OCI-LY3 (cell line): Measurements from ENCODE around the gene IRF9.

ENCODE experiments used
- H2AFZ ChIP-seq: fragments of 200-600, 300-600 bp; shearing (Covaris generic); 2 replicates; pipeline ENCODE4 v1.6.0; 2014; ENCODE audit warnings: antibody characterized with exemption, low read depth, low read length
- H3K27ac ChIP-seq: fragments of 200-600, 300-600 bp; sonication (generic); 2 replicates; pipeline ENCODE4 v1.5.1; 2014; ENCODE audit warnings: mild to moderate bottlenecking, low read length, moderate library complexity, mixed read lengths
- H3K27me3 ChIP-seq: fragments of 200-600, 300-600 bp; sonication (generic); 2 replicates; pipeline ENCODE4 v1.6.1; 2014; ENCODE audit warnings: low read depth, low read length, mixed read lengths
- H3K36me3 ChIP-seq: fragments of 200-600, 300-600 bp; sonication (generic); replicated peaks from 2 replicates; pipeline ENCODE3; 2014; ENCODE audit warnings: low read depth, low read length, mixed read lengths
- H3K4me1 ChIP-seq: fragments of 300-600, 200-600 bp; sonication (generic); 2 replicates; pipeline ENCODE4 v1.6.1; 2014; ENCODE audit warnings: low read length, mixed read lengths
- H3K4me2 ChIP-seq: fragments of 200-600, 300-600 bp; sonication (generic); 2 replicates; pipeline ENCODE4 v1.6.1; 2014; ENCODE audit warnings: low read length, mixed read lengths
- H3K4me3 ChIP-seq: fragments of 300-600, 200-600 bp; sonication (generic); 2 replicates; pipeline ENCODE4 v1.5.1; 2014; ENCODE audit warnings: antibody characterized with exemption, mild to moderate bottlenecking, low read length, moderate library complexity
- H3K79me2 ChIP-seq: fragments of 300-600, 200-600 bp; shearing (Covaris generic); 2 replicates; pipeline ENCODE4 v1.6.1; 2014; ENCODE audit warnings: mild to moderate bottlenecking, low read length, mixed read lengths
- H3K9ac ChIP-seq: fragments of 300-600, 200-600 bp; shearing (Covaris generic); 2 replicates; pipeline ENCODE4 v1.6.0; 2014; ENCODE audit warnings: mild to moderate bottlenecking, low read length, moderate library complexity
- H3K9me3 ChIP-seq: fragments of 200-600, 300-600 bp; shearing (Covaris generic); 2 replicates; pipeline ENCODE4 v1.6.1; 2014; ENCODE audit warnings: low read length, mixed read lengths; ENCODE audit not compliant: insufficient read depth
- H4K20me1 ChIP-seq: fragments of 200-600, 300-600 bp; sonication (generic); 2 replicates; pipeline ENCODE4 v1.6.1; 2016; ENCODE audit warnings: low read length, mixed read lengths; ENCODE audit not compliant: insufficient read depth
- CTCF ChIP-seq: fragments of 200-600, 300-600 bp; sonication (generic); IDR thresholded peaks from 2 replicates; pipeline ENCODE4 v1.5.1; 2014; ENCODE audit warnings: antibody characterized with exemption, low read length, low read depth
- EZH2phosphoT487 ChIP-seq: fragments of 200-600 bp; shearing (Covaris generic); IDR thresholded peaks from 2 replicates; pipeline ENCODE4 v1.6.1; 2018; ENCODE audit warnings: antibody characterized with exemption, mixed run types, low read depth

Gene IRF9

GRCh38 chr14:24179294-24179960 lies 18.4 kb downstream of the IRF9 start:
- TF ChIP-seq EZH2phosphoT487 (no peak), CTCF (no peak)
- no peak overlapping the region for H3K9ac ChIP-seq
- no peaks in the 10 kb centered on the region for H4K20me1 ChIP-seq
- peaks cover 52% of the 10 kb centered on the region for H3K36me3 ChIP-seq
- H3K9me3 ChIP-seq: no peaks in the 10 kb centered on the region
- H3K4me1 ChIP-seq: no peaks in the 10 kb centered on the region
- H3K4me2 ChIP-seq: no peak overlapping the region
- H3K27me3 ChIP-seq: no peaks in the 10 kb centered on the region
- no peak overlapping the region for H3K4me3 ChIP-seq
- H3K27ac ChIP-seq: no peak overlapping the region
- no peaks in the 10 kb centered on the region for H3K79me2 ChIP-seq
- H2AFZ ChIP-seq: no peak overlapping the region

- no peak overlapping the region for H3K4me3 ChIP-seq
- H4K20me1 ChIP-seq: no peaks in the 10 kb centered on the region
- no peak overlapping the region for H2AFZ ChIP-seq
- H3K9ac ChIP-seq: no peak overlapping the region
- no peaks in the 10 kb centered on the region for H3K9me3 ChIP-seq
- H3K27ac ChIP-seq: no peak overlapping the region
- no peaks in the 10 kb centered on the region for H3K4me1 ChIP-seq
- peaks cover 59% of the 10 kb centered on the region for H3K36me3 ChIP-seq
- H3K4me2 ChIP-seq: no peak overlapping the region
- H3K27me3 ChIP-seq: no peaks in the 10 kb centered on the region
- no peak for TF ChIP-seq EZH2phosphoT487
- no peak for TF ChIP-seq CTCF
- no peaks in the 10 kb centered on the region for H3K79me2 ChIP-seq
Observed at GRCh38 chr14:24179961-24180796, 19.1 kb downstream of the IRF9 start.

- no peak overlapping the region for H3K4me3 ChIP-seq
- H2AFZ ChIP-seq: no peak overlapping the region
- H3K27ac ChIP-seq: no peak overlapping the region
- H3K9ac ChIP-seq: no peak overlapping the region
- H3K4me2 ChIP-seq: no peak overlapping the region
- TF ChIP-seq CTCF (no peak), EZH2phosphoT487 (no peak)
- H3K4me1 ChIP-seq: no peaks in the 10 kb centered on the region
- H4K20me1 ChIP-seq: no peaks in the 10 kb centered on the region
- H3K27me3 ChIP-seq: no peaks in the 10 kb centered on the region
- peaks cover 5% of the 10 kb centered on the region; the same call in 1 of the 2 replicates for H3K79me2 ChIP-seq
- H3K36me3 ChIP-seq: peaks cover 71% of the 10 kb centered on the region
- H3K9me3 ChIP-seq: no peaks in the 10 kb centered on the region
Observed at GRCh38 chr14:24181371-24182077, 20.5 kb downstream of the IRF9 start.
